HepG2 (cell line): ENCODE measurements around the gene CIAPIN1. TPM values are rescaled to one million over a fixed set of nuclear protein-coding genes. Genes with fewer than 3 reads are reported as not detected.

Source experiments
- ATAC-seq: fragments of 200-7000 bp; cut with Tn5 transposase; 3 replicates; pipeline ENCODE4 v1.9.1; 2020; ENCODE audit warnings: mild to moderate bottlenecking, moderate library complexity
- BruUV-seq: library from RNA; stranded (reverse); fragments of 400-500 nt; replicated peaks from 2 replicates; lab custom pipeline; 2021; lab: Mats Ljungman, UMichigan
- CTCF ChIA-PET: fragments of 300-600 bp; formaldehyde crosslinking; extraction: SDS; loops from one replicate; lab custom pipeline; 2021; ENCODE audit warnings: low total read pairs, inconsistent platforms, low intra/inter-chr PET ratio; lab: Yijun Ruan, JAX
- POLR2A ChIA-PET: fragments of 350-600 bp; sonication (Branson Sonifier 250); formaldehyde crosslinking; loops from one replicate; lab custom pipeline; 2020; ENCODE audit warnings: antibody characterized with exemption, inconsistent platforms; lab: Yijun Ruan, JAX
- DNase-seq: peaks from one replicate; pipeline ENCODE4 v3.0.0-alpha.2; 2015; ENCODE audit warnings: low spot score
- FAIRE-seq: peaks from 3 replicates; lab custom pipeline; 2011; peaks lifted over from hg19 to GRCh38; lab: Jason Lieb, UNC
- H2AFZ ChIP-seq: one replicate; pipeline ENCODE4 v1.6.1; 2011; ENCODE audit warnings: low read length, inconsistent platforms
- H3K27ac ChIP-seq: fragments of 300-600 bp; 3 replicates; pipeline ENCODE4 v1.8.0; 2011; ENCODE audit warnings: mixed run types, mild to moderate bottlenecking, mixed read lengths, low read length, inconsistent platforms; ENCODE audit not compliant: insufficient read depth; ENCODE audit errors: extremely low read length
- H3K27me3 ChIP-seq, 2 experiments: fragments of 200-600 bp in 1 of 2; 2 replicates in 1 of 2; 3 replicates in 1 of 2; pipeline versions ENCODE4 v1.6.0 to v1.8.0; 2011; ENCODE audit warnings: low read length in 2 of 2, mild to moderate bottlenecking in 2 of 2, moderate library complexity in 2 of 2, inconsistent platforms in 1 of 2; ENCODE audit not compliant: insufficient read depth in 2 of 2, control insufficient read depth in 1 of 2
- H3K36me3 ChIP-seq, 2 experiments: fragments of 200-600 bp in 1 of 2; replicated peaks in 1 of 2; 2 replicates in 1 of 2; 3 replicates in 1 of 2; pipeline versions ENCODE4 v1.5.1 to v1.8.0; 2011; ENCODE audit warnings: low read length in 2 of 2, inconsistent platforms in 1 of 2; ENCODE audit not compliant: insufficient read depth in 2 of 2, control insufficient read depth in 1 of 2
- H3K4me1 ChIP-seq: 2 replicates; pipeline ENCODE4 v1.5.1; 2012; ENCODE audit warnings: low read length, inconsistent platforms; ENCODE audit not compliant: insufficient read depth
- H3K4me2 ChIP-seq: 2 replicates; pipeline ENCODE4 v1.6.0; 2011; ENCODE audit warnings: low read depth, low read length, inconsistent platforms
- H3K4me3 ChIP-seq, 3 experiments: fragments of 200-600 bp in 1 of 3; sonication (generic), shearing (Covaris generic) in 1 of 3; replicated peaks in 1 of 3; 2 replicates each; pipeline ENCODE4 v1.5.1; 2011 to 2016; ENCODE audit warnings: low read length in 3 of 3, inconsistent platforms in 2 of 3, low read depth in 2 of 3, mild to moderate bottlenecking in 2 of 3, control low read depth in 1 of 3, mixed read lengths in 1 of 3; ENCODE audit not compliant: insufficient read depth in 1 of 3
- H3K79me2 ChIP-seq: one replicate; pipeline ENCODE4 v1.6.1; 2011; ENCODE audit warnings: low read length, inconsistent platforms; ENCODE audit not compliant: insufficient read depth
- H3K9ac ChIP-seq: 2 replicates; pipeline ENCODE4 v1.6.0; 2011; ENCODE audit warnings: mild to moderate bottlenecking, low read depth, low read length, inconsistent platforms; ENCODE audit not compliant: insufficient read depth
- H3K9me3 ChIP-seq: 2 replicates; pipeline ENCODE4 v1.5.1; 2012; ENCODE audit warnings: mild to moderate bottlenecking, low read length
- H4K20me1 ChIP-seq: 2 replicates; pipeline ENCODE4 v1.6.0; 2011; ENCODE audit warnings: inconsistent platforms, mild to moderate bottlenecking, low read length, moderate library complexity; ENCODE audit not compliant: insufficient read depth
- AKAP8 ChIP-seq: sonication (generic); formaldehyde crosslinking; IDR thresholded peaks from 2 replicates; pipeline ENCODE4 v1.5.1; 2020; ENCODE audit warnings: mild to moderate bottlenecking, missing genetic modification reagents
- DR1 ChIP-seq: sonication (generic); formaldehyde crosslinking; IDR thresholded peaks from 2 replicates; pipeline ENCODE4 v1.8.0; 2021; ENCODE audit warnings: mild to moderate bottlenecking, missing genetic modification reagents, inconsistent platforms
- MBD4 ChIP-seq: IDR thresholded peaks from 2 replicates; pipeline ENCODE4 v1.6.1; 2012; ENCODE audit warnings: low read length, inconsistent platforms, borderline replicate concordance
- SAFB2 ChIP-seq: sonication (generic); formaldehyde crosslinking; IDR thresholded peaks from 2 replicates; pipeline ENCODE4 v1.5.1; 2020; ENCODE audit warnings: missing genetic modification reagents, low read depth, mild to moderate bottlenecking, borderline replicate concordance
- SRY ChIP-seq: sonication (generic); formaldehyde crosslinking; IDR thresholded peaks from 2 replicates; pipeline ENCODE4 v1.8.0; 2022; ENCODE audit warnings: mild to moderate bottlenecking, missing genetic modification reagents
- ZBTB3 ChIP-seq: sonication (generic); formaldehyde crosslinking; IDR thresholded peaks from 2 replicates; pipeline ENCODE4 v1.4.0; 2020; ENCODE audit warnings: low read depth, mild to moderate bottlenecking, moderate library complexity, missing genetic modification reagents, borderline replicate concordance
- ZEB1 ChIP-seq: IDR thresholded peaks from 2 replicates; pipeline ENCODE4 v1.6.1; 2012; ENCODE audit warnings: mild to moderate bottlenecking, low read depth, inconsistent platforms; ENCODE audit not compliant: insufficient replicate concordance
- ZNF205 ChIP-seq: IDR thresholded peaks from 2 replicates; pipeline ENCODE4 v1.6.1; 2018; ENCODE audit warnings: missing biosample characterization, missing genetic modification reagents
- ZNF317 ChIP-seq: sonication (generic); formaldehyde crosslinking; IDR thresholded peaks from 2 replicates; pipeline ENCODE4 v1.5.0; 2020; ENCODE audit warnings: mild to moderate bottlenecking, missing genetic modification reagents
- ZNF501 ChIP-seq: sonication (generic); formaldehyde crosslinking; IDR thresholded peaks from 2 replicates; pipeline ENCODE4 v1.5.1; 2020; ENCODE audit warnings: mild to moderate bottlenecking, moderate library complexity, missing genetic modification reagents
- WGBS: methylation state at CpG from one replicate; pipeline ENCODE4 v1.1.6; 2017; ENCODE audit warnings: low lambda C conversion rate; 5-methylcytosine and 5-hydroxymethylcytosine counted together
- in situ Hi-C: cut with HindIII; loops from 2 replicates; pipeline ENCODE4 v1.10.0; 2017; ENCODE audit warnings: low pct_unique_long_range_greater_than_20kb; ENCODE audit not compliant: extremely low pct_ligation_motif_present
- intact Hi-C: fragments of 100-400 bp; cut with micrococcal nuclease; formaldehyde crosslinking; loops from one replicate; pipeline ENCODE4 v1.10.0; 2022; ENCODE audit not compliant: unreplicated experiment
- polyA plus RNA-seq, 8 experiments: library from polyadenylated mRNA; depleted of rRNA in 3 of 8; stranded (reverse) in 7 of 8; unstranded in 1 of 8; fragments of >200 nt; fragmentation: Illumina TruSeq in 4 of 8; extraction: Trizol in 4 of 8; gene quantifications; 2 replicates each; pipeline versions ENCODE4 v1.2.1 to v1.2.3, GENCODE V29; 2011 to 2016; ENCODE audit warnings: low read depth in 4 of 8, missing spikeins in 1 of 8, mixed read lengths in 1 of 8; ENCODE audit not compliant: insufficient read depth in 1 of 8
- total RNA-seq, 5 experiments: library from RNA; depleted of rRNA; stranded (reverse); fragments of >200 nt; fragmentation: Illumina TruSeq; extraction: Trizol; gene quantifications; 2 replicates each; pipeline ENCODE4 v1.2.3, GENCODE V29; 2016; ENCODE audit warnings: low read depth in 1 of 5
- TF ChIP-seq, protein P1 (sequence below): sonication (generic); formaldehyde crosslinking; IDR thresholded peaks from 2 replicates; pipeline ENCODE4 v1.4.0; 2020; ENCODE audit warnings: missing genetic modification reagents, borderline replicate concordance
- TF ChIP-seq, protein P2 (sequence below): sonication (generic); formaldehyde crosslinking; IDR thresholded peaks from 2 replicates; pipeline ENCODE4 v1.8.0; 2022; ENCODE audit warnings: mild to moderate bottlenecking, missing genetic modification reagents, moderate library complexity
- TF ChIP-seq, protein P3 (sequence below): sonication (generic); formaldehyde crosslinking; IDR thresholded peaks from 2 replicates; pipeline ENCODE4 v1.5.1; 2020; ENCODE audit warnings: mild to moderate bottlenecking, moderate library complexity, missing genetic modification reagents

CIAPIN1 gene
- total and polyA plus RNA-seq, 2 of the 13 experiments (the other 11 are each of a cell fraction or from before 2014, with no cell fraction given), result 69.3 to 89.7 TPM

DNA sequence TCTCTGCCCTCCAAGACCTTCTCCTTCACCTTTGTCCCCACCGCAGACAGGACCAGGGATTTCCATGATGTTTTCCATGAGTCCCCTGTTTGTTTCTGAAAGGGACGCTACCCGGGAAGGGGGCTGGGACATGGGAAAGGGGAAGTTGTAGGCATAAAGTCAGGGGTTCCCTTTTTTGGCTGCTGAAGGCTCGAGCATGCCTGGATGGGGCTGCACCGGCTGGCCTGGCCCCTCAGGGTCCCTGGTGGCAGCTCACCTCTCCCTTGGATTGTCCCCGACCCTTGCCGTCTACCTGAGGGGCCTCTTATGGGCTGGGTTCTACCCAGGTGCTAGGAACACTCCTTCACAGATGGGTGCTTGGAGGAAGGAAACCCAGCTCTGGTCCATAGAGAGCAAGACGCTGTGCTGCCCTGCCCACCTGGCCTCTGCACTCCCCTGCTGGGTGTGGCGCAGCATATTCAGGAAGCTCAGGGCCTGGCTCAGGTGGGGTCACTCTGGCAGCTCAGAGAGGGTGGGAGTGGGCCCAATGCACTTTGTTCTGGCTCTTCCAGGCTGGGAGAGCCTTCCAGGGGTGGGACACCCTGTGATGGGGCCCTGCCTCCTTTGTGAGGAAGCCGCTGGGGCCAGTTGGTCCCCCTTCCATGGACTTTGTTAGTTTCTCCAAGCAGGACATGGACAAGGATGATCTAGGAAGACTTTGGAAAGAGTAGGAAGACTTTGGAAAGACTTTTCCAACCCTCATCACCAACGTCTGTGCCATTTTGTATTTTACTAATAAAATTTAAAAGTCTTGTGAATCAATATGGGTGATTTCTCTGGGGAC, 62.7 kb downstream of the CIAPIN1 start:
- Histone ChIP-seq H4K20me1 (no peaks in the 10 kb centered on the region), H3K27ac (no peak overlapping the region), H3K9me3 (no peaks in the 10 kb centered on the region), H2AFZ (no peak overlapping the region), H3K36me3 (peaks cover 29 to 39% of the 10 kb centered on the region in 2 experiments), H3K4me2 (peak overlapping the region; percentile 43), H3K4me3 (peak overlapping the region in 1 of 3 experiments; percentile 30; a peak in 1 of 6 replicates), H3K9ac (no peak overlapping the region; the same call in 1 of the 2 replicates), H3K4me1 (peaks cover 56% of the 10 kb centered on the region), H3K27me3 (no peaks in the 10 kb centered on the region), H3K79me2 (no peaks in the 10 kb centered on the region)
- ChIA-PET CTCF (no interaction called here), POLR2A (interaction anchor here (0.6 to 3.8 kb wide), 4 partner anchors 12 to 84 kb away, joined by 3 to 34 read pairs (median 11); partner anchors contain the start of gene CX3CL1)
- in situ Hi-C loops (no loop called here), intact Hi-C loops (no loop called here)
- DNase-seq (no peak), ATAC-seq (peak; percentile 46), FAIRE-seq (no peak)
- 7% methylated on average over 5 of the region's 11 CpGs for WGBS
- BruUV-seq, result no TSS peak
- TF ChIP-seq ZEB1 (peak; percentile 76), ZNF317 (CRISPR knock-in tag) (peak; percentile 70), ZNF205 (CRISPR knock-in tag) (0 out of 2 replicates have a peak, but pooled peaks have one; percentile 16), AKAP8 (CRISPR knock-in tag) (peak; percentile 97), MBD4 (no peak; the same call in 1 of the 2 replicates), SRY (CRISPR knock-in tag) (0 out of 2 replicates have a peak, but pooled peaks have one; percentile 38), DR1 (no peak; the same call in 1 of the 2 replicates), ZNF501 (CRISPR knock-in tag) (peak; percentile 46; the same call in 1 of the 2 replicates), SAFB2 (CRISPR knock-in tag) (peak; percentile 91; the same call in 1 of the 2 replicates), ZBTB3 (CRISPR knock-in tag) (peak; percentile 74; the same call in 1 of the 2 replicates)
- TF ChIP-seq, protein P1, sequence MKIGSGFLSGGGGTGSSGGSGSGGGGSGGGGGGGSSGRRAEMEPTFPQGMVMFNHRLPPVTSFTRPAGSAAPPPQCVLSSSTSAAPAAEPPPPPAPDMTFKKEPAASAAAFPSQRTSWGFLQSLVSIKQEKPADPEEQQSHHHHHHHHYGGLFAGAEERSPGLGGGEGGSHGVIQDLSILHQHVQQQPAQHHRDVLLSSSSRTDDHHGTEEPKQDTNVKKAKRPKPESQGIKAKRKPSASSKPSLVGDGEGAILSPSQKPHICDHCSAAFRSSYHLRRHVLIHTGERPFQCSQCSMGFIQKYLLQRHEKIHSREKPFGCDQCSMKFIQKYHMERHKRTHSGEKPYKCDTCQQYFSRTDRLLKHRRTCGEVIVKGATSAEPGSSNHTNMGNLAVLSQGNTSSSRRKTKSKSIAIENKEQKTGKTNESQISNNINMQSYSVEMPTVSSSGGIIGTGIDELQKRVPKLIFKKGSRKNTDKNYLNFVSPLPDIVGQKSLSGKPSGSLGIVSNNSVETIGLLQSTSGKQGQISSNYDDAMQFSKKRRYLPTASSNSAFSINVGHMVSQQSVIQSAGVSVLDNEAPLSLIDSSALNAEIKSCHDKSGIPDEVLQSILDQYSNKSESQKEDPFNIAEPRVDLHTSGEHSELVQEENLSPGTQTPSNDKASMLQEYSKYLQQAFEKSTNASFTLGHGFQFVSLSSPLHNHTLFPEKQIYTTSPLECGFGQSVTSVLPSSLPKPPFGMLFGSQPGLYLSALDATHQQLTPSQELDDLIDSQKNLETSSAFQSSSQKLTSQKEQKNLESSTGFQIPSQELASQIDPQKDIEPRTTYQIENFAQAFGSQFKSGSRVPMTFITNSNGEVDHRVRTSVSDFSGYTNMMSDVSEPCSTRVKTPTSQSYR, result no peak
- TF ChIP-seq, protein P2, sequence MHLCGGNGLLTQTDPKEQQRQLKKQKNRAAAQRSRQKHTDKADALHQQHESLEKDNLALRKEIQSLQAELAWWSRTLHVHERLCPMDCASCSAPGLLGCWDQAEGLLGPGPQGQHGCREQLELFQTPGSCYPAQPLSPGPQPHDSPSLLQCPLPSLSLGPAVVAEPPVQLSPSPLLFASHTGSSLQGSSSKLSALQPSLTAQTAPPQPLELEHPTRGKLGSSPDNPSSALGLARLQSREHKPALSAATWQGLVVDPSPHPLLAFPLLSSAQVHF (CRISPR knock-in tag), result peak; percentile 70; the same call in 1 of the 2 replicates
- TF ChIP-seq, protein P3, sequence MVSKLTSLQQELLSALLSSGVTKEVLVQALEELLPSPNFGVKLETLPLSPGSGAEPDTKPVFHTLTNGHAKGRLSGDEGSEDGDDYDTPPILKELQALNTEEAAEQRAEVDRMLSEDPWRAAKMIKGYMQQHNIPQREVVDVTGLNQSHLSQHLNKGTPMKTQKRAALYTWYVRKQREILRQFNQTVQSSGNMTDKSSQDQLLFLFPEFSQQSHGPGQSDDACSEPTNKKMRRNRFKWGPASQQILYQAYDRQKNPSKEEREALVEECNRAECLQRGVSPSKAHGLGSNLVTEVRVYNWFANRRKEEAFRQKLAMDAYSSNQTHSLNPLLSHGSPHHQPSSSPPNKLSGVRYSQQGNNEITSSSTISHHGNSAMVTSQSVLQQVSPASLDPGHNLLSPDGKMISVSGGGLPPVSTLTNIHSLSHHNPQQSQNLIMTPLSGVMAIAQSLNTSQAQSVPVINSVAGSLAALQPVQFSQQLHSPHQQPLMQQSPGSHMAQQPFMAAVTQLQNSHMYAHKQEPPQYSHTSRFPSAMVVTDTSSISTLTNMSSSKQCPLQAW (CRISPR knock-in tag), result peak; percentile 27; the same call in 1 of the 2 replicates
